ENCODE results near the gene TMCO2.

TMCO2 gene

DNA sequence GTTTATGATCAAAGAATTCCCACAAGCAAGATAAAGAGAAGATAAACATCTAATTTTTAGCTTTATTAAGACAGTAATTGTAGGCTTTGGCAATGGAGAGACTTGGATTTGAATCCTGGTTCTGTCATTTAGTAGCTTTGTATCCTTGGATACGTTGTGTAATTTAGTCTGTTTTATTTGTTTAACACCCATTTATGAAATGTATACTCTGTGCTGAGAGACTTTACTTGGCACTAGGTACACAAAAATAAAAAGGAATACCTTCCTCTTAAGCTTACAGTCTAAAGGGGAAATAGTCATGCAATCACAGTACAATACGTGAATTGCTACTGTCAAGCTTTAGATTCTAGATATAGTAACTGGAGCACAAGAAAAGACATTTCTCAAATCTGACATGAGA lies 34.1 kb downstream of the TMCO2 start:
- TF ChIP-seq, protein P1, sequence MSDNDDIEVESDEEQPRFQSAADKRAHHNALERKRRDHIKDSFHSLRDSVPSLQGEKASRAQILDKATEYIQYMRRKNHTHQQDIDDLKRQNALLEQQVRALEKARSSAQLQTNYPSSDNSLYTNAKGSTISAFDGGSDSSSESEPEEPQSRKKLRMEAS (IDR thresholded peaks at IDR 0.05; ENCODE audit: low read depth, low read length) = no peak
- no peak overlapping the region for H3K4me3 ChIP-seq (ENCODE audit: low read depth, low read length)
- DNase-seq (ENCODE audit: low read depth) = no peak

DNA sequence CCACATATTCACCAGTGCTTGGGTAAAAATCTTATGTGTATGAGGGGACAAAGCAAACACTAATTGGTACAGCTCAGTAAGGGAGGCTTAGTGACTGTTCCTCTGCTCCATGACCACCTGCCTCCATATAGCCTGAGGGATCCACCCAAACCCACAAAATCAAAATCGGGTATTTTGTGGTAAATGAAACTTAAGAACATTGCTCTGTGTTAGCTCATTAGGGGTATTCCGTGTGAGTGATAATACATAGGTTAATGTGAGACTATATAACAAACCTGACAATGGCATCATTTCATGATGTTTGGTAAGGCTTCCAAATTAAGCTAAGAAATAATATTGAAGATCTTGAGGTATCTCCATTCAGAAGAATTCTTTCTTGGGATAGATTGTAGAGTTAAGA lies 43.6 kb downstream of the TMCO2 start:
- TF ChIP-seq, protein P1 (IDR thresholded peaks at IDR 0.05; ENCODE audit: low read depth, low read length) = no peak
- TF ChIP-seq POLR2A (IDR thresholded peaks at IDR 0.05; ENCODE audit: extremely low read depth, insufficient read length) = no peak
- TF ChIP-seq MYC (IDR thresholded peaks at IDR 0.05; ENCODE audit: low read depth, low read length) = no peak
- TF ChIP-seq, protein P2, sequence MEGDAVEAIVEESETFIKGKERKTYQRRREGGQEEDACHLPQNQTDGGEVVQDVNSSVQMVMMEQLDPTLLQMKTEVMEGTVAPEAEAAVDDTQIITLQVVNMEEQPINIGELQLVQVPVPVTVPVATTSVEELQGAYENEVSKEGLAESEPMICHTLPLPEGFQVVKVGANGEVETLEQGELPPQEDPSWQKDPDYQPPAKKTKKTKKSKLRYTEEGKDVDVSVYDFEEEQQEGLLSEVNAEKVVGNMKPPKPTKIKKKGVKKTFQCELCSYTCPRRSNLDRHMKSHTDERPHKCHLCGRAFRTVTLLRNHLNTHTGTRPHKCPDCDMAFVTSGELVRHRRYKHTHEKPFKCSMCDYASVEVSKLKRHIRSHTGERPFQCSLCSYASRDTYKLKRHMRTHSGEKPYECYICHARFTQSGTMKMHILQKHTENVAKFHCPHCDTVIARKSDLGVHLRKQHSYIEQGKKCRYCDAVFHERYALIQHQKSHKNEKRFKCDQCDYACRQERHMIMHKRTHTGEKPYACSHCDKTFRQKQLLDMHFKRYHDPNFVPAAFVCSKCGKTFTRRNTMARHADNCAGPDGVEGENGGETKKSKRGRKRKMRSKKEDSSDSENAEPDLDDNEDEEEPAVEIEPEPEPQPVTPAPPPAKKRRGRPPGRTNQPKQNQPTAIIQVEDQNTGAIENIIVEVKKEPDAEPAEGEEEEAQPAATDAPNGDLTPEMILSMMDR (IDR thresholded peaks at IDR 0.05; ENCODE audit: low read depth, low read length) = no peak
- H3K4me3 ChIP-seq (ENCODE audit: low read depth, low read length) = no peak overlapping the region
- no peak for DNase-seq (ENCODE audit: low read depth)

DNA sequence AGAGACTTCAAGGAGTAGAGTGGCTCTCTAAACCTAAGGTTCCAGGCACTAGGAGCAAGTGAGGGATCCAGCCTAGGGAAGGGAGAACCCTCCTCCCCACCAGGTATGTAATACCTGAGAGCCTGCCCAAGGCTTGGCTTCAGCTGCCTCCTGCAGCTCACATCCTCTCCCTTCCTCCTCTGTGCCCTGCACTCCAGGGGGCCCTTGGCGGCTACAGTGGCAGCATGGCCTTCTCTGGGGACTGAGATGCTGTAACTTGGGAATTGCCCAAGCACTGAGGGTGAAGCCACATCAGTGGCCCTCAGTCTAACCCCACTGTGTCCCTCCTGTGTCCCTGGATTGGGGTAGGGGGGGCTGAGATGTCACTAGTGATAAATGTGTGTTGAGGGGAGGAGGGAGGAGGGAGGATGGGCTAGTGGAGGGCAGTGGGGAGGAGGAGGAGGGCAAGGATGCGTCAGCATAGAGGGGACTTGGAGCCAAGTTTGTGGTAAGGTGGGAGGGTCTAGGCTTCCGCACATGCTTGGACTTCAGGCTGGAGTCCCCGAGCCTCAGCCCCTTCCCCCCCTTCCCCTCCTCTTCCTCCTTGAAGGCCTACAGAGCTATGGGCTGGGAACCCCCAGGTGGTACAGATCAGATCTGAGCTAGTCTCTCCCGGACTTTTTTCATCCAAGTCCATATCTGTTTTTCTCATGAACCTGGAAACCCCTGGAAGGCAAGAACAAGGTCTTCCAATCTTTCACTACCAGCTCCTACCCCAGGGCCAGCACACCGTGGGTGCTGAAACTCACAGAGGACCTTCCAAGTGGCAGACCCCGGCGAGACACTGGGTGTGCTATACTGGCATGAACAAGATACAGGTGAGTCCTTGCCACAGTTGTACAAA lies 51.9 kb downstream of the TMCO2 start:
- peak; percentile 78 for DNase-seq (ENCODE audit: low read depth)
- H3K4me3 ChIP-seq (ENCODE audit: low read depth, low read length) = no peak overlapping the region
- TF ChIP-seq, protein P1 (IDR thresholded peaks at IDR 0.05; ENCODE audit: low read depth, low read length) = no peak
- TF ChIP-seq POLR2A (IDR thresholded peaks at IDR 0.05; ENCODE audit: extremely low read depth, insufficient read length) = no peak
- TF ChIP-seq, protein P2 (IDR thresholded peaks at IDR 0.05; ENCODE audit: low read depth, low read length) = no peak
- no peak for TF ChIP-seq MYC (IDR thresholded peaks at IDR 0.05; ENCODE audit: low read depth, low read length)

DNA sequence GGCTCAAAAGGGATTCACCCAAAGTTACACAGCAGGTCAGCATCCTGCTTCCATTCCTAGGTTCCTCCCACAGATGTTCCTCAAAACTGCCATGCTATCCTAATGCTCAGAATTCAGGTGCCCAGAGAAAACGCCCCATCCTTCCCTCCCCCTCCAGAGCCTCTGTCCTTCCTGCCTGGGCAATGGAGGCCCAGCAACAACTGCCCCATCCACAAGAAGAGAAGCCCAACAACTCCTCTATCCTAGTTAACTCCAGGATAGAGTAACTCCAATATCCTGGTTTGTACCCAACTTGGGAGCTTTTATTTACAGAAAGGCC lies 52.5 kb downstream of the TMCO2 start:
- no peak for DNase-seq (ENCODE audit: low read depth)
- TF ChIP-seq, protein P1 (IDR thresholded peaks at IDR 0.05; ENCODE audit: low read depth, low read length) = no peak
- TF ChIP-seq POLR2A (IDR thresholded peaks at IDR 0.05; ENCODE audit: extremely low read depth, insufficient read length) = no peak
- TF ChIP-seq, protein P2 (IDR thresholded peaks at IDR 0.05; ENCODE audit: low read depth, low read length) = no peak
- TF ChIP-seq MYC (IDR thresholded peaks at IDR 0.05; ENCODE audit: low read depth, low read length) = no peak
- H3K4me3 ChIP-seq (ENCODE audit: low read depth, low read length) = no peak overlapping the region

DNA sequence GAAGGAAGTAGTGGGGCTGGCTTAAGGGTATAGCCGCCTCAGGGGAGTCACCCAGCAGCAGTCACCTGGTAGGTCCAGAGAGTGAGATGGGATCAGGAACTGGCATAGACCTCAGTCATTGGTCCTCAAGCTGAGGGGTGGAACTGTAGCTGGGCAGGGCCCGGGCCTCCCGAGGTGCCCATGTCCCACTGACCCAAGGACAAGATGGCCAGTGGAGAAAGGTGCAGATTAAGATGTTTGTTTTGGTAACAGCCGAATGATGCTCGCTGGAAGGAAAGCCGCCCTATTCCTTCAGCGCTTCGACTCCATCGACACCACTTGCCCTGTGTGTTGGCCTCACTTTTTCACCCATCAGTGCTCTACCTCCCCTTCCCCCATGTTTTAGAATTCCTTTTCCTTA lies 52.9 kb downstream of the TMCO2 start:
- no peak overlapping the region for H3K4me3 ChIP-seq (ENCODE audit: low read depth, low read length)
- TF ChIP-seq, protein P2 (IDR thresholded peaks at IDR 0.05; ENCODE audit: low read depth, low read length) = no peak
- no peak for TF ChIP-seq POLR2A (IDR thresholded peaks at IDR 0.05; ENCODE audit: extremely low read depth, insufficient read length)
- no peak for TF ChIP-seq MYC (IDR thresholded peaks at IDR 0.05; ENCODE audit: low read depth, low read length)
- TF ChIP-seq, protein P1 (IDR thresholded peaks at IDR 0.05; ENCODE audit: low read depth, low read length) = no peak
- no peak for DNase-seq (ENCODE audit: low read depth)

DNA sequence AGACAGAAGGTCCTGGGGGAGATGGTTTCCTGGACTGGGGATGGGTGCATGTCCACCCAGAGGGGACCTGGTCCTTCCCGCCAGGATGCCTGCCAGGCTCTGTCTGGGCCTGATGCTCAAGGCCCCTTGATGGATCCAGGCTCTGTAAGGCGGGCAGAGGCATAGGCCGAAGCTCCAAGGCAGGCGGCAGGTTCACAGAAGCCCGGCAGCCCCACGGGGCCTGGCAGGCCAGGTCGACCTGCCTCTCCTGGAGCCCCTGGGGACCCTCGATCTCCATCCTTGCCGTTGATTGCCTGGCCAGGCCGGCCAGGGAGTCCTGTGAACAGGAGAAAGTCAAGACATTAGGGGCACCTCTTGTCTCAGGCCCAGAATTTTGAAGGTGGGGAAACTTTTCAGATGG lies 53.3 kb downstream of the TMCO2 start:
- H3K4me3 ChIP-seq (ENCODE audit: low read depth, low read length) = no peak overlapping the region
- DNase-seq (ENCODE audit: low read depth) = no peak
- no peak for TF ChIP-seq POLR2A (IDR thresholded peaks at IDR 0.05; ENCODE audit: extremely low read depth, insufficient read length)
- TF ChIP-seq MYC (IDR thresholded peaks at IDR 0.05; ENCODE audit: low read depth, low read length) = no peak
- TF ChIP-seq, protein P2 (IDR thresholded peaks at IDR 0.05; ENCODE audit: low read depth, low read length) = no peak
- TF ChIP-seq, protein P1 (IDR thresholded peaks at IDR 0.05; ENCODE audit: low read depth, low read length) = no peak
